Ascending aorta (tissue), 2 donors: ENCODE results near the gene ANXA6. TPM values are rescaled to one million over a fixed set of nuclear protein-coding genes. Genes with fewer than 3 reads are reported as not detected.

Experiments
- DNase-seq, 2 donors: peaks; one replicate each; pipeline ENCODE4 v3.0.0-alpha.2; 2019; ENCODE audit warnings: low spot score in 2 of 2
- H3K27ac ChIP-seq, 2 donors: fragments of 200-600 bp; sonication (generic); one replicate each; pipeline ENCODE4 v1.5.1; 2016 to 2017; ENCODE audit warnings: mild to moderate bottlenecking in 1 of 2
- H3K27me3 ChIP-seq: fragments of 200-600 bp; sonication (generic); one replicate; pipeline ENCODE4 v1.5.1; 2017
- H3K36me3 ChIP-seq, 2 donors: fragments of 200-600 bp; sonication (generic); one replicate each; pipeline ENCODE4 v1.5.1; 2016
- H3K4me1 ChIP-seq, 2 donors: fragments of 200-600 bp; sonication (generic); one replicate each; pipeline ENCODE4 v1.5.1; 2016 to 2017; ENCODE audit warnings: mild to moderate bottlenecking in 1 of 2
- H3K4me3 ChIP-seq, 2 donors: fragments of 200-600 bp; sonication (generic); one replicate each; pipeline ENCODE4 v1.5.1; 2016 to 2017; ENCODE audit warnings: mild to moderate bottlenecking in 1 of 2
- H3K9me3 ChIP-seq, 2 donors: fragments of 200-600 bp; sonication (generic); one replicate each; pipeline ENCODE4 v1.5.1; 2016
- intact Hi-C: fragments of 100-400 bp; cut with DNase I; formaldehyde crosslinking; loops from one replicate; pipeline ENCODE4 v1.15.1; 2023
- total RNA-seq: library from RNA; depleted of rRNA; stranded (reverse); fragments of >200 nt; gene quantifications from one replicate; pipeline ENCODE4 v1.1.0, GENCODE V29; 2016
- TF ChIP-seq, protein P1 (sequence below), 3 experiments: fragments of 200-600 bp in 2 of 3; fragments of 450-650 bp in 1 of 3; sonication (generic) in 2 of 3; IDR thresholded peaks; one replicate each; pipeline ENCODE4 v1.5.1; 2016 to 2019; ENCODE audit warnings: antibody characterized with exemption in 3 of 3, mild to moderate bottlenecking in 1 of 3, moderate library complexity in 1 of 3

The ANXA6 gene
- total RNA-seq, 1 donor from 2014 or later: 334 TPM

DNA sequence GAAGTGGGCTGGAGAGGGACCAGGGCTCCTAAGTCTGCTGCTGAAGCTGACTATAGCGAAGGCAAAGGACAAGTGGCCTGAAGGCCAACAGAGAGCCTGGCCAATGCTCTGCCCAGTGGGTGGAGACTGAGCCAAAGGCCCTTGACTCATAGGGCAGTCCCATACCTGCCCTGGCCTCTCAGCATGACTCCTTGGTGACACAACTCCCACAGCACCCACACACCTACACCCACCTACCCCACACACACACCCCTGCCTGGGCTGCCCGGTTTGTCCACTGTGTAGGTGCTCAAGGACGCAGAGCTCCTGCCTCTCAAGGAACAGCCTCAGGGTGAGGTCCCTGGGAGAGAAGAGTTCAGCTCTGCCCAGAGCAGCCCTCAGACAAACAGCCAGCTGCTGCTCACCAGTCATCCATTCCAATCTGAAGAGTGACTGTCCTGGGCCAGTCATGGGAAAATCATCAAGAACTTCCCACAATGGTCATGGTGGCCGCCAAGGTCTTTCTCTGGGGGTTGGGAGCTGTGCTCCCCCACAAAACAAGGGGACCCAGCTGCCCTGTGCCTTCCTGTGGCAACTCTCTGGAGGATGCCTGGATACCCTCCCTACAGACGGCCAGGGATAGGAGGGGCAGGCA, 81.8 kb downstream of the ANXA6 start:
- DNase-seq: no peak
- peaks cover 10 to 29% of the 10 kb centered on the region in 2 donors for H3K4me1 ChIP-seq
- no peaks in the 10 kb centered on the region for H3K36me3 ChIP-seq
- intact Hi-C loops: no loop called here
- no peaks in the 10 kb centered on the region for H3K9me3 ChIP-seq
- H3K27me3 ChIP-seq: no peaks in the 10 kb centered on the region
- H3K4me3 ChIP-seq: no peak overlapping the region
- TF ChIP-seq, protein P1, sequence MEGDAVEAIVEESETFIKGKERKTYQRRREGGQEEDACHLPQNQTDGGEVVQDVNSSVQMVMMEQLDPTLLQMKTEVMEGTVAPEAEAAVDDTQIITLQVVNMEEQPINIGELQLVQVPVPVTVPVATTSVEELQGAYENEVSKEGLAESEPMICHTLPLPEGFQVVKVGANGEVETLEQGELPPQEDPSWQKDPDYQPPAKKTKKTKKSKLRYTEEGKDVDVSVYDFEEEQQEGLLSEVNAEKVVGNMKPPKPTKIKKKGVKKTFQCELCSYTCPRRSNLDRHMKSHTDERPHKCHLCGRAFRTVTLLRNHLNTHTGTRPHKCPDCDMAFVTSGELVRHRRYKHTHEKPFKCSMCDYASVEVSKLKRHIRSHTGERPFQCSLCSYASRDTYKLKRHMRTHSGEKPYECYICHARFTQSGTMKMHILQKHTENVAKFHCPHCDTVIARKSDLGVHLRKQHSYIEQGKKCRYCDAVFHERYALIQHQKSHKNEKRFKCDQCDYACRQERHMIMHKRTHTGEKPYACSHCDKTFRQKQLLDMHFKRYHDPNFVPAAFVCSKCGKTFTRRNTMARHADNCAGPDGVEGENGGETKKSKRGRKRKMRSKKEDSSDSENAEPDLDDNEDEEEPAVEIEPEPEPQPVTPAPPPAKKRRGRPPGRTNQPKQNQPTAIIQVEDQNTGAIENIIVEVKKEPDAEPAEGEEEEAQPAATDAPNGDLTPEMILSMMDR (IDR thresholded peaks at IDR 0.05): no peak
- peak overlapping the region in 1 of 2 donors; percentile 42 for H3K27ac ChIP-seq

DNA sequence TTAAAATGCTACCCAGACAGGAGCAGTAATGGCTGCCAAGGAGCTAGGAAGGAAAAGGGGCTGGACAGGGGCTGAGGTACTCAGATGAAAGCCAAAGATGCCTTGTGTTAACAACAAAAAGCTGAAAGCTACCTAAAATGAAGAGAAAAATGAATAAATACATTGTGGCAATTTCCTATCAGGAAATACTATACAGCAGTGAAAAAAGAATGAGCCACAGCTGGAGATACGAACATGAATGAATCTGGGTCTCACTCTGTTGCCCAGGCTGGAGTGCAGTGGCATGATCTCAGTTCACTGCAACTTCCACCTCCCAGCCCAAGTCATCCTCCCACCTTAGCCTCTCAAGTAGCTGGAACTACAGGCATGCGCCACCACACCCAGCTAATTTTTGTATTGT, 83.0 kb downstream of the ANXA6 start:
- Histone ChIP-seq H3K4me1 (peaks cover 10 to 26% of the 10 kb centered on the region in 2 donors), H3K4me3 (no peak overlapping the region), H3K27me3 (no peaks in the 10 kb centered on the region), H3K36me3 (no peaks in the 10 kb centered on the region), H3K9me3 (no peaks in the 10 kb centered on the region), H3K27ac (no peak overlapping the region)
- DNase-seq: no peak
- intact Hi-C loops: no loop called here
- TF ChIP-seq, protein P1 (IDR thresholded peaks at IDR 0.05): no peak

DNA sequence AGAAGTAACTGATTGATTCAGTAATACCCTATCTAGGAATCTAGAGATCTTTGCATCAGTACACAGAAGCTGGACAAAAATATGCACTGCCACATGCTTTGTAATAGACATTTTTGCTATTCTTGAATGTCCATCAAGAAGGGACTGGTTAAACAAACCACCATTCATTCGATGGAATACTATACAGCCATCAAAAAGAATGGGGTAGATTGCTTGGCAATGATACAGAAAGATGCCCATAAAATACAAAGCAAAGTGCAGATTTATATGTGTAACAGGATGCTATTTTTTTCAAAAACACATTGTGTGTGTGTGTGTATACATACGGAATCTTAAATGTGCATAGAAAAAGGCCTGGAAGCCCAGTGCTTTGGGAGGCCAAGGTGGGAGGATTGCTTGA, 84.3 kb downstream of the ANXA6 start:
- Histone ChIP-seq H3K4me1 (peaks cover 12 to 30% of the 10 kb centered on the region in 2 donors), H3K9me3 (no peaks in the 10 kb centered on the region)
- intact Hi-C loops: no loop called here

DNA sequence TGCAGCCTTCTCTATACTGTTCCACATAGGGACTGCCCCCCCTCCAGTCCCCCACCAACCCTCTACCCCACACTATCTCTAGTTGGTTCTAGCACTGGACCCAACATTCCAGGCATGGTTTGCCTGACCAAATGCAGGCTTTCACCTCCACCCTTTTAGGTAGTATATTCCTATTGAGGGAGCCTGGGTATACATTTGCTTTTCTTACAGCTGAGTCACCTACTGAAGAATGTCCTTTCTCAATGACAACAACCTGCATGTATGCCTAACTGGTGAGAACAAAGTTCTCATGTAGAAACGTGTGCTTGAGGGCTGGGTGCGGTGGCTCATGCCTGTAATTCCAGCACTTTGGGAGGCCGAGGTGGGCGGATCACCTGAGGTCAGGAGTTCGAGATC, 85.0 kb downstream of the ANXA6 start:
- intact Hi-C loops: no loop called here
- TF ChIP-seq, protein P1 (IDR thresholded peaks at IDR 0.05): no peak
- peak overlapping the region; percentile 64 to 67 for H3K27ac ChIP-seq

More for the DNA sequence above, 84.3 kb downstream of the ANXA6 start:
- no peaks in the 10 kb centered on the region for H3K36me3 ChIP-seq
- H3K27me3 ChIP-seq: no peaks in the 10 kb centered on the region
- TF ChIP-seq, protein P1 (IDR thresholded peaks at IDR 0.05): no peak
- no peak for DNase-seq
- H3K27ac ChIP-seq: peak overlapping the region; percentile 64 to 67
- H3K4me3 ChIP-seq: no peak overlapping the region

DNA sequence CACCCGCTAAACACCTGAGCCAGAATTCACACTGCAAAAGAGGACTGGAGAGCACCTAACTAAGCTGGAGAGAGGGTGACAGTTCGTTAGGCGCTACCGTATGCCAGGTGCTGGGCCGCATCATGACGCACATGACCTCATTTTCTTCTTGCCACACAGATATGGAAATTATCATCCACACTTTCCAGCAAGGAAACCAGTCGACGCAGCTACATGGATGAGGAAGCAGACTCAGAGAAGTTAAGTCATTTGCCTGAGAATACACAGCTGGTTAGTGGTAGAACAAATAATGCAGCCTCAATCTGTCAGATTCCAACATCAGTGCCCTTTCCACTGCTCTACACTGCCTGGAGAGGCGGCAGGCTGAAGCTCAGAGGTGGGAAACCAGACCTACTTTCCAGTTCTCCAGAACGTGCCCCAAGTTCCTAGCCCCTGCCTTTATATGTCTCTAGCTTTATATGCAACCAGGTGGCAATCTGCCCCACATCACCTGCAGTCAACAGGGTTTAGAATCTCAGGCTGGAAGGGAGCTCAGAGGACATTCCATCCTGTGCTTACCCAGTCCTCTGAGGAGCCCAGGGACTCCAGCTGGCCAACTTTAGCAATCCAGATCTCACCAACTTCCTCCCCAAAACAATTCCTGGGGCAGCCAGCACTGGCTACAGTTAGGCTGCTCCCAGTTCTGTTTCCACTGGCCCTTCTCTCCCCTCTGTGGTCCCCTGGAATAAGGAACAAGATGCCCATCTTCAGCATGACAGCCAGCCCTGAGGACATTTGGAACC, 85.5 kb downstream of the ANXA6 start:
- no peak for DNase-seq
- no peak overlapping the region for H3K4me3 ChIP-seq
- peak overlapping the region; percentile 64 to 67 for H3K27ac ChIP-seq
- no peaks in the 10 kb centered on the region for H3K9me3 ChIP-seq
- H3K4me1 ChIP-seq: peaks cover 13 to 34% of the 10 kb centered on the region in 2 donors
- H3K27me3 ChIP-seq: no peaks in the 10 kb centered on the region
- H3K36me3 ChIP-seq: peaks cover 0 to 3% of the 10 kb centered on the region in 2 donors
- TF ChIP-seq, protein P1 (IDR thresholded peaks at IDR 0.05): no peak
- intact Hi-C loops: no loop called here

More for the DNA sequence above, 85.0 kb downstream of the ANXA6 start:
- Histone ChIP-seq H3K4me1 (peaks cover 13 to 33% of the 10 kb centered on the region in 2 donors), H3K4me3 (no peak overlapping the region), H3K9me3 (no peaks in the 10 kb centered on the region), H3K36me3 (no peaks in the 10 kb centered on the region), H3K27me3 (no peaks in the 10 kb centered on the region)
- DNase-seq: no peak
